Right lung (tissue), 5 donors: ENCODE results near the gene RPAP2. TPM values are rescaled to one million over a fixed set of nuclear protein-coding genes. Genes with fewer than 3 reads are reported as not detected.
"Not testable (repeated sequence)": the region's sequence is repeated elsewhere in the genome, so short reads cannot be mapped to it uniquely, and the experiment has no call there.

ENCODE experiments used
- DNase-seq, 2 donors: peaks; one replicate each; pipeline ENCODE4 v3.0.0-alpha.2; 2013
- polyA plus RNA-seq, 5 donors: library from polyadenylated mRNA; unstranded; fragments of 120-200 nt; gene quantifications; one replicate each; pipeline versions ENCODE4 v1.2.1 to v1.2.3, GENCODE V29; 2013; ENCODE audit warnings: inconsistent platforms in 1 of 5, low replicate concordance in 1 of 5; ENCODE audit not compliant: insufficient read length in 5 of 5, insufficient read depth in 1 of 5

Gene RPAP2
- polyA plus RNA-seq, 5 donors: 21.1 to 37.5 (median 33.2) TPM

- DNase-seq: no peak
Measured at GRCh38 chr1:92372164-92372563, 73.3 kb downstream of the RPAP2 start.

- no peak for DNase-seq
Measured at GRCh38 chr1:92374223-92374622, 75.4 kb downstream of the RPAP2 start.

GRCh38 chr1:92376345-92376744, 77.5 kb downstream of the RPAP2 start:
- no peak for DNase-seq

- not testable (repeated sequence) for DNase-seq
Measured at GRCh38 chr1:92377991-92378390, 79.1 kb downstream of the RPAP2 start.

GRCh38 chr1:92380867-92381266, 82.0 kb downstream of the RPAP2 start:
- DNase-seq: no peak

- DNase-seq: not testable (repeated sequence)
Measured at GRCh38 chr1:92393966-92394365, 95.1 kb downstream of the RPAP2 start.

GRCh38 chr1:92398519-92398918, 99.7 kb downstream of the RPAP2 start:
- no peak for DNase-seq

GRCh38 chr1:92399076-92399475, 100.2 kb downstream of the RPAP2 start:
- DNase-seq: no peak

- no peak for DNase-seq
Measured at GRCh38 chr1:92404661-92405060, 105.8 kb downstream of the RPAP2 start.

- no peak for DNase-seq
Measured at GRCh38 chr1:92408825-92409224, 110.0 kb downstream of the RPAP2 start.

- DNase-seq: no peak
Measured at GRCh38 chr1:92409946-92410549, 111.2 kb downstream of the RPAP2 start.

- DNase-seq: no peak
Measured at GRCh38 chr1:92410706-92411105, 111.8 kb downstream of the RPAP2 start.

GRCh38 chr1:92411511-92411910, 112.7 kb downstream of the RPAP2 start:
- DNase-seq: no peak

GRCh38 chr1:92419642-92420041, 120.8 kb downstream of the RPAP2 start:
- DNase-seq: no peak

GRCh38 chr1:92424381-92424780, 125.5 kb downstream of the RPAP2 start:
- DNase-seq: no peak

GRCh38 chr1:92425617-92426016, 126.8 kb downstream of the RPAP2 start:
- no peak for DNase-seq

- no peak for DNase-seq
Measured at GRCh38 chr1:92430030-92430429, 131.2 kb downstream of the RPAP2 start.

- not testable (repeated sequence) for DNase-seq
Measured at GRCh38 chr1:92434572-92434971, 135.7 kb downstream of the RPAP2 start.

GRCh38 chr1:92439291-92439690, 140.4 kb downstream of the RPAP2 start:
- DNase-seq: no peak

- DNase-seq: no peak
Measured at GRCh38 chr1:92441316-92441696, 142.4 kb downstream of the RPAP2 start.

- no peak for DNase-seq
Measured at GRCh38 chr1:92441697-92442342, 143.0 kb downstream of the RPAP2 start.

- no peak for DNase-seq
Measured at GRCh38 chr1:92442351-92442750, 143.5 kb downstream of the RPAP2 start.

GRCh38 chr1:92443893-92444292, 145.0 kb downstream of the RPAP2 start:
- no peak for DNase-seq

- no peak for DNase-seq
Measured at GRCh38 chr1:92444351-92444750, 145.5 kb downstream of the RPAP2 start.
